HG03025 (cell line): ENCODE data around the gene PAX8.

Experiments used
- ATAC-seq: cut with Tn5 transposase; IDR thresholded peaks from one replicate; pipeline ENCODE4 v1.9.1; 2021; ENCODE audit warnings: mild to moderate bottlenecking, moderate library complexity; ENCODE audit not compliant: unreplicated experiment, low FRiP score

The PAX8 gene

GRCh38 chr2:113238871-113239839 lies 39.6 kb downstream of the PAX8 start:
- ATAC-seq, result no peak

GRCh38 chr2:113237604-113238160 lies 41.0 kb downstream of the PAX8 start:
- ATAC-seq, result no peak

GRCh38 chr2:113236367-113237159 lies 42.2 kb downstream of the PAX8 start:
- ATAC-seq, result no peak

- ATAC-seq, result peak; percentile 61
Measured at GRCh38 chr2:113235347-113236226, 43.1 kb downstream of the PAX8 start.

GRCh38 chr2:113234721-113235346 lies 43.9 kb downstream of the PAX8 start:
- ATAC-seq, result no peak

- no peak for ATAC-seq
Measured at GRCh38 chr2:113233593-113234550, 44.8 kb downstream of the PAX8 start.

- ATAC-seq, result no peak
Measured at GRCh38 chr2:113232740-113233139, 46.0 kb downstream of the PAX8 start.

GRCh38 chr2:113232123-113232522 lies 46.6 kb downstream of the PAX8 start:
- ATAC-seq, result no peak

GRCh38 chr2:113231064-113231463 lies 47.7 kb downstream of the PAX8 start:
- ATAC-seq, result no peak

- no peak for ATAC-seq
Measured at GRCh38 chr2:113230531-113230930, 48.2 kb downstream of the PAX8 start.

GRCh38 chr2:113229795-113230194 lies 48.9 kb downstream of the PAX8 start:
- ATAC-seq, result no peak

GRCh38 chr2:113228991-113229716 lies 49.6 kb downstream of the PAX8 start:
- ATAC-seq, result no peak

GRCh38 chr2:113228351-113228750 lies 50.4 kb downstream of the PAX8 start:
- no peak for ATAC-seq

- no peak for ATAC-seq
Measured at GRCh38 chr2:113227698-113228097, 51.0 kb downstream of the PAX8 start.

- no peak for ATAC-seq
Measured at GRCh38 chr2:113227290-113227689, 51.4 kb downstream of the PAX8 start.

- ATAC-seq, result no peak
Measured at GRCh38 chr2:113226462-113226861, 52.3 kb downstream of the PAX8 start.

- ATAC-seq, result no peak
Measured at GRCh38 chr2:113225263-113226259, 53.2 kb downstream of the PAX8 start.
